ENCODE measurements around the gene RASGRP2.

The RASGRP2 gene

GRCh38 chr11:64755681-64756361 lies 11.9 kb upstream of the RASGRP2 start:
- DNase-seq, result no peak

GRCh38 chr11:64754919-64755662 lies 11.1 kb upstream of the RASGRP2 start:
- no peak for DNase-seq

- DNase-seq, result no peak
Measured at GRCh38 chr11:64754124-64754918, 10.4 kb upstream of the RASGRP2 start.

GRCh38 chr11:64753380-64754123 lies 9.6 kb upstream of the RASGRP2 start:
- no peak for DNase-seq

- DNase-seq, result no peak
Measured at GRCh38 chr11:64753019-64753379, 9.1 kb upstream of the RASGRP2 start.

- no peak for DNase-seq
Measured at GRCh38 chr11:64752175-64752970, 8.4 kb upstream of the RASGRP2 start.

GRCh38 chr11:64751580-64751979 lies 7.6 kb upstream of the RASGRP2 start:
- no peak for DNase-seq

- no peak for DNase-seq
Measured at GRCh38 chr11:64751136-64751535, 7.2 kb upstream of the RASGRP2 start.

- DNase-seq, result no peak
Measured at GRCh38 chr11:64750361-64751054, 6.6 kb upstream of the RASGRP2 start.

- DNase-seq, result no peak
Measured at GRCh38 chr11:64747961-64748665, 4.2 kb upstream of the RASGRP2 start.

- DNase-seq, result no peak
Measured at GRCh38 chr11:64746486-64746885, 2.5 kb upstream of the RASGRP2 start.

- DNase-seq, result peak; percentile 68
Measured at GRCh38 chr11:64745521-64746328, 1.8 kb upstream of the RASGRP2 start.

- DNase-seq, result peak; percentile 22
Measured at GRCh38 chr11:64745189-64745520, 1.2 kb upstream of the RASGRP2 start.

GRCh38 chr11:64744544-64745188 lies 724 bp upstream of the RASGRP2 start:
- no peak for DNase-seq

- DNase-seq, result peak; percentile 77
Measured at GRCh38 chr11:64742889-64743590, 902 bp downstream of the RASGRP2 start.

- peak; percentile 32 for DNase-seq
Measured at GRCh38 chr11:64742087-64742888, 1.7 kb downstream of the RASGRP2 start.

- no peak for DNase-seq
Measured at GRCh38 chr11:64741375-64742086, 2.4 kb downstream of the RASGRP2 start.

Data from inflammatory macrophage treated with lipopolysaccharide for 4 hours (primary cell).